HG02571 (cell line): ENCODE results near the gene RASSF4.
A peak's percentile ranks its signal among the peaks of the same experiment; 100 is the strongest.

Source experiments
- ATAC-seq: cut with Tn5 transposase; IDR thresholded peaks from one replicate; pipeline ENCODE4 v1.9.1; 2021; ENCODE audit warnings: mild to moderate bottlenecking, moderate library complexity; ENCODE audit not compliant: unreplicated experiment

Gene RASSF4

GRCh38 chr10:44974082-44974627 is 14.6 kb downstream of the RASSF4 start:
- no peak for ATAC-seq

GRCh38 chr10:44974628-44975430 is 15.2 kb downstream of the RASSF4 start:
- peak; percentile 66 for ATAC-seq

GRCh38 chr10:44975431-44976331 is 16.1 kb downstream of the RASSF4 start:
- ATAC-seq = no peak

GRCh38 chr10:44976352-44977198 is 17.0 kb downstream of the RASSF4 start:
- ATAC-seq = no peak

GRCh38 chr10:44977287-44978212 is 17.9 kb downstream of the RASSF4 start:
- ATAC-seq = no peak

- no peak for ATAC-seq
These were observed 18.6 kb downstream of the RASSF4 start for GRCh38 chr10:44978213-44978569.

GRCh38 chr10:44978570-44979280 is 19.1 kb downstream of the RASSF4 start, which contains the start of gene DEPP1:
DEPP1 (minus strand) TSS chr10:44978809; CDS start chr10:44978030, 779 bp downstream.
- ATAC-seq = no peak

- no peak for ATAC-seq
These were observed 19.9 kb downstream of the RASSF4 start for GRCh38 chr10:44979281-44980191.

GRCh38 chr10:44980309-44981171 is 20.9 kb downstream of the RASSF4 start:
- peak; percentile 31 for ATAC-seq

GRCh38 chr10:44981172-44982113 is 21.8 kb downstream of the RASSF4 start:
- peak; percentile 41 for ATAC-seq

GRCh38 chr10:44982114-44982460 is 22.5 kb downstream of the RASSF4 start:
- no peak for ATAC-seq

GRCh38 chr10:44982496-44982895 is 22.9 kb downstream of the RASSF4 start:
- no peak for ATAC-seq

GRCh38 chr10:44983066-44983894 is 23.7 kb downstream of the RASSF4 start:
- no peak for ATAC-seq

- no peak for ATAC-seq
These were observed 24.3 kb downstream of the RASSF4 start for GRCh38 chr10:44983895-44984278.

- no peak for ATAC-seq
These were observed 25.1 kb downstream of the RASSF4 start for GRCh38 chr10:44984671-44985101.
